Measurements from ENCODE around the gene OR4Q2.
"Not testable (repeated sequence)": the region's sequence is repeated elsewhere in the genome, so short reads cannot be mapped to it uniquely, and the experiment has no call there.

The OR4Q2 gene
- 0 reads per million in 2 donors for total RNA-seq

- DNase-seq, result no peak
These were observed at the start of gene OR4Q2 for GRCh38 chr14:20001863-20002262. OR4Q2 (plus strand) TSS chr14:20002163.

GRCh38 chr14:19969735-19970134 is 32.2 kb upstream of the OR4Q2 start:
- DNase-seq, result not testable (repeated sequence)

GRCh38 chr14:19974844-19975243 is 27.1 kb upstream of the OR4Q2 start:
- peak in 3 of 5 experiments; percentile 8 to 53 (median 10) for DNase-seq

- DNase-seq, result no peak
These were observed 26.7 kb upstream of the OR4Q2 start, which contains the start of gene OR4K15 for GRCh38 chr14:19975291-19975690. OR4K15 (plus strand) TSS chr14:19975591; CDS start chr14:19975591, 0 bp downstream.

- DNase-seq, result no peak
These were observed 8.5 kb upstream of the OR4Q2 start for GRCh38 chr14:19993438-19993837.

GRCh38 chr14:20002319-20002718 is 356 bp downstream of the OR4Q2 start:
- DNase-seq, result no peak

- no peak for DNase-seq
These were observed 6.2 kb downstream of the OR4Q2 start for GRCh38 chr14:20008156-20008555.

- DNase-seq, result no peak
These were observed 17.4 kb downstream of the OR4Q2 start, which contains the start of gene OR4K14 for GRCh38 chr14:20019257-20019865. OR4K14 (minus strand) TSS chr14:20019307; CDS start chr14:20015193, 4,114 bp downstream.

- DNase-seq, result no peak
These were observed 29.1 kb downstream of the OR4Q2 start for GRCh38 chr14:20031058-20031457.

GRCh38 chr14:20035449-20035848 is 33.5 kb downstream of the OR4Q2 start:
- peak in 1 of 5 experiments; percentile 6 for DNase-seq

- no peak for DNase-seq
These were observed 34.0 kb downstream of the OR4Q2 start, which contains the start of gene OR4K13 for GRCh38 chr14:20035938-20036337. OR4K13 (minus strand) TSS chr14:20036038; CDS start chr14:20034758, 1,280 bp downstream.

GRCh38 chr14:20044243-20044642 is 42.3 kb downstream of the OR4Q2 start:
- no peak for DNase-seq

- no peak for DNase-seq
These were observed 46.2 kb downstream of the OR4Q2 start for GRCh38 chr14:20048202-20048601.

Measured in T-helper 2 cell (primary cell).